AG08395 (cell line): ENCODE data around the gene MINAR1.
A peak's percentile ranks its signal among the peaks of the same experiment; 100 is the strongest.

Experiments used
- DNase-seq: peaks from one replicate; pipeline ENCODE4 v3.0.0; 2012; ENCODE audit warnings: mixed read lengths, low spot score

MINAR1 gene

DNA sequence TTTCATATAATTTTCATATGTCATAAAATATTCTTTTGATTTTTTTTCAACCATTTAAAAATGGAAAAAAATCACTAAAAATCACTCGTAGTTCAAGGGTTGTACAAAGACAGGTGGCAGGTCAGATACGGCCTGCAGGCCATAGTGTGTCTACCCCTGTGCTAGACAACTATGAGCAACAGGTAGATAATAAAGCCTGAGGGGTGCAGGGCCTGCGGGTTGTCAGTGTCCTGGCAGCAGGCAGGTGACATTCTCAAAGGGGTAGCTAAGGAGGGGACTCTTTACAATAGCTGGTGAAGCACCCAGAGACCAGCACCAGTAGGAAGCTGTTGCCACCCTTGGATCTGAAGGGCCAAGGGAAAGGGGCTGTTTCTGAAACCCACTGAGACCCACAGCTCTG, 34.4 kb downstream of the MINAR1 start:
- no peak for DNase-seq

GRCh38 chr15:79467865-79468586, 35.9 kb downstream of the MINAR1 start:
- DNase-seq = peak; percentile 15

DNA sequence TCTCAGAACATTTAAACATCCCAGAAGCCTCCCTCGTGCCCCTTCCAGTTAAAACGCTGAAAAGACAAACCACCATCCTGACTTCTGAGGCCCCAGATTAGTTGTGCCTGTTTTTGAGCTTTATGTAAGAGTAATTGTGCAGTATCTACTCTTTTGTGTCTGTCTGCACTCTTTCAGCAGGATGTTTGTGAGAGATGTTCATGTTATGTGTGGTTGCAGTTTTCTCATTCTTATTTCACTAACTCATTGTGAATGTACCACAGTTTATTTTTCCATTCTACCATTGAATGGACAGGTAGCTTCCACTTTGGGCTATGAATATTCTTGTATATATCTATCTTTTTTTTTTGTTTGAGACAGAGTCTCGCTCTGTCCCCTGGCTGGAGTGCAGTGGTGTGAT, 40.3 kb downstream of the MINAR1 start:
- no peak for DNase-seq

DNA sequence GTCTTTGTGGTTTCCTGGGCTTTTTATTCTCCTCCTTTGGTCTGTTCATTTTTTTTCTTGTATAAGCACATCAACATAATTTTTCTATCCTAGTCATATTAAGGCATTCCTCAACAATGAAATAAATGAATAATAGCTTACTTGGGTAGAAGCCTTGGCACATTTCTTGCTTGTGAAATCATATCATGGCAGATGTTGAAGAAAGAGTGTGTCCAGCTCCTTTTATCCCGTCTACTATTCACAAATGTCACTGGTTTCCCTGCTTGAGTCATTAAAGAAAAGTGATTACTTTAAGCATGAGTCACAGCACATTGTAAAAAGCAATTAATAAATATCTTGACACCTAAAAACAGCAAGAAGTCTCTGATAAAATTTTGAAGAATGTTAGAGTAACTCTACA, 42.1 kb downstream of the MINAR1 start:
- DNase-seq = peak; percentile 42

GRCh38 chr15:79475306-79475705, 43.2 kb downstream of the MINAR1 start:
- DNase-seq = peak; percentile 46

DNA sequence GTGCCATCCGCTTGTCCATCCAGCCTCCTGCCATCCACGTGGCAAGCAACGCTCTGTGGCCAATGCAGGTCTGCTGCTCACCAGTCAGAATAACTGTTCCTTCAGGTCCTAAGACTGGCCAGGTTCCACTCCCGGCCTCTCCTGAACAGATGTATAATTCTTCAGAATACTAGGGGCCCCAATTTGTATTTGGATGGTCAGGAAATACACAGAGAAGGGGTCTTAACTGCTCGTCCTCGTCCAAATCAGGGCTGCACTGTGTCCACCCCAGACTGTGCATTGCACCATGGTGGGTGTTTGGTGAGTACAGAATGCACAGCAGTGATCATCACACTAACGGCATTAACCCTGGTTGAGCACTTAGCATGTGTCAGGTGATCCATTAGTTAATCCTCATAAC, 46.0 kb downstream of the MINAR1 start:
- DNase-seq = no peak

- DNase-seq = no peak
Measured at GRCh38 chr15:79479616-79480015, 47.5 kb downstream of the MINAR1 start.

DNA sequence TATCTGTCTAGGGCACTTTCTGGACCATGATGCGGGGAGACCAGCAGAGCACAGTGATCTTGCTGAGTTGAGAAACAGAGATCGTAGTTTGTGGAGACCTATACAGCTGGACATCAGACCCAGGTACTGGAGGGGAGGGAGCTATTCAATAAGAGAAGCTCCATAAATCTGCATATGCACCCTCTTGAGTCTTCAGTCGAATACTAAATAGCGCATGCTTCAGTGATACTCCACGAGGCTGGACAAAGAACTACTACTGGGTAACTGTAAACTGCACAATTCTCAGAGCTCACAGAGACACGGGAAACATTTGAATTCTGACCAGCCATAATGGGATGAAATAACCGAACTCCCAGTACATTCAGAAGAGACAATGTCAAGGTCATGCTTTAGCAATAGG, 49.7 kb downstream of the MINAR1 start:
- DNase-seq = no peak
